GM19397 (cell line): ENCODE data around the gene DOCK11.

Source experiments
- ATAC-seq: cut with Tn5 transposase; IDR thresholded peaks from one replicate; pipeline ENCODE4 v1.9.1; 2021; ENCODE audit warnings: mild to moderate bottlenecking, moderate library complexity; ENCODE audit not compliant: unreplicated experiment

Gene DOCK11

GRCh38 chrX:118626346-118626745 is 130.7 kb downstream of the DOCK11 start:
- no peak for ATAC-seq

- ATAC-seq, result no peak
These were observed 131.6 kb downstream of the DOCK11 start for GRCh38 chrX:118627084-118627758.

GRCh38 chrX:118630848-118631247 is 135.2 kb downstream of the DOCK11 start:
- ATAC-seq, result no peak

- no peak for ATAC-seq
These were observed 136.0 kb downstream of the DOCK11 start for GRCh38 chrX:118631586-118631985.

GRCh38 chrX:118632862-118633261 is 137.2 kb downstream of the DOCK11 start:
- ATAC-seq, result no peak

GRCh38 chrX:118633530-118633929 is 137.9 kb downstream of the DOCK11 start:
- no peak for ATAC-seq

GRCh38 chrX:118634336-118634735 is 138.7 kb downstream of the DOCK11 start:
- ATAC-seq, result no peak

- ATAC-seq, result no peak
These were observed 142.4 kb downstream of the DOCK11 start for GRCh38 chrX:118637997-118638396.

GRCh38 chrX:118644378-118644777 is 148.8 kb downstream of the DOCK11 start:
- ATAC-seq, result no peak

- ATAC-seq, result no peak
These were observed 157.1 kb downstream of the DOCK11 start for GRCh38 chrX:118652717-118653116.

- ATAC-seq, result no peak
These were observed 158.7 kb downstream of the DOCK11 start for GRCh38 chrX:118654331-118654730.

GRCh38 chrX:118655561-118656246 is 160.1 kb downstream of the DOCK11 start:
- ATAC-seq, result no peak

GRCh38 chrX:118657413-118657812 is 161.8 kb downstream of the DOCK11 start:
- no peak for ATAC-seq

GRCh38 chrX:118660085-118660484 is 164.5 kb downstream of the DOCK11 start:
- no peak for ATAC-seq

GRCh38 chrX:118665204-118665603 is 169.6 kb downstream of the DOCK11 start:
- no peak for ATAC-seq

- no peak for ATAC-seq
These were observed 170.9 kb downstream of the DOCK11 start for GRCh38 chrX:118666521-118666920.

GRCh38 chrX:118669435-118669834 is 173.8 kb downstream of the DOCK11 start:
- ATAC-seq, result no peak

GRCh38 chrX:118675326-118675965 is 179.8 kb downstream of the DOCK11 start:
- no peak for ATAC-seq

- no peak for ATAC-seq
These were observed 180.3 kb downstream of the DOCK11 start for GRCh38 chrX:118675966-118676349.

- ATAC-seq, result no peak
These were observed 181.7 kb downstream of the DOCK11 start for GRCh38 chrX:118677318-118677717.

GRCh38 chrX:118679290-118679689 is 183.7 kb downstream of the DOCK11 start:
- ATAC-seq, result no peak
